Measurements from ENCODE around the gene TSPAN18.

DNA sequence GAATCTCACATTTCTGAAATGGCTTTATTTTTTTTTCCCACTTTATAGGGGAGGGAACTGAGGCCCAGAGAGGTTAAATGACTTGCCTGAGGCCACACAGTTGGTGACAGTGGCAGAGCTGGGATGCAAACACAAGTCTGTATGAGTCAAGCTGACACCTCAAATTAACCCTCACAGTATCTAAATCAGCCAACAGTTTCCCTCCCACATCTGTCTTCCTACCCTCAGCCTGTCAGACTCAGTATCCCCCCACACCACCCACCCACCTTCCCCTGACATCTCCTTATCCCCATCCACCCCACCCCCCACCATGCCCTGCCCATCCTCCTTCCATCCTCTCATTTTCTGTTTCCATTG is 128.7 kb downstream of the TSPAN18 start:
- TF ChIP-seq, protein P1, sequence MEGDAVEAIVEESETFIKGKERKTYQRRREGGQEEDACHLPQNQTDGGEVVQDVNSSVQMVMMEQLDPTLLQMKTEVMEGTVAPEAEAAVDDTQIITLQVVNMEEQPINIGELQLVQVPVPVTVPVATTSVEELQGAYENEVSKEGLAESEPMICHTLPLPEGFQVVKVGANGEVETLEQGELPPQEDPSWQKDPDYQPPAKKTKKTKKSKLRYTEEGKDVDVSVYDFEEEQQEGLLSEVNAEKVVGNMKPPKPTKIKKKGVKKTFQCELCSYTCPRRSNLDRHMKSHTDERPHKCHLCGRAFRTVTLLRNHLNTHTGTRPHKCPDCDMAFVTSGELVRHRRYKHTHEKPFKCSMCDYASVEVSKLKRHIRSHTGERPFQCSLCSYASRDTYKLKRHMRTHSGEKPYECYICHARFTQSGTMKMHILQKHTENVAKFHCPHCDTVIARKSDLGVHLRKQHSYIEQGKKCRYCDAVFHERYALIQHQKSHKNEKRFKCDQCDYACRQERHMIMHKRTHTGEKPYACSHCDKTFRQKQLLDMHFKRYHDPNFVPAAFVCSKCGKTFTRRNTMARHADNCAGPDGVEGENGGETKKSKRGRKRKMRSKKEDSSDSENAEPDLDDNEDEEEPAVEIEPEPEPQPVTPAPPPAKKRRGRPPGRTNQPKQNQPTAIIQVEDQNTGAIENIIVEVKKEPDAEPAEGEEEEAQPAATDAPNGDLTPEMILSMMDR (IDR thresholded peaks at IDR 0.05): no peak
- no peak for TF ChIP-seq POLR2A (IDR thresholded peaks at IDR 0.05)
- no peak for TF ChIP-seq POLR2AphosphoS5 (IDR thresholded peaks at IDR 0.05; ENCODE audit: insufficient read depth in 1 of 2, low read depth in 1 of 2)

Measured in vagina (tissue), 2 donors.